CD14-positive monocyte (primary cell): ENCODE measurements around the gene CYP17A1. TPM values are rescaled to one million over a fixed set of nuclear protein-coding genes. Genes with fewer than 3 reads are reported as not detected.
A peak's percentile ranks its signal among the peaks of the same experiment; 100 is the strongest.

Experiments
- DNase-seq, 3 donors: peaks; one replicate each; pipeline ENCODE4 v3.0.0-alpha.2; 2011 to 2022
- H2AFZ ChIP-seq: 2 replicates; pipeline ENCODE4 v1.6.0; 2012; ENCODE audit warnings: mild to moderate bottlenecking, low read depth, low read length, inconsistent platforms; ENCODE audit not compliant: insufficient read depth, poor library complexity, severe bottlenecking
- H3K27ac ChIP-seq, 2 donors: 1 replicate in 1 of 2; 2 replicates in 1 of 2; pipeline ENCODE4 v1.5.1; 2012 to 2013; ENCODE audit warnings: low read length in 2 of 2, control low read depth in 1 of 2, inconsistent platforms in 1 of 2, low read depth in 1 of 2, mild to moderate bottlenecking in 1 of 2
- H3K27me3 ChIP-seq, 2 donors: one replicate each; pipeline versions ENCODE4 v1.6.0 to v1.6.1; 2011 to 2013; ENCODE audit warnings: low read length in 2 of 2; ENCODE audit not compliant: control insufficient read depth in 2 of 2, insufficient read depth in 2 of 2
- H3K36me3 ChIP-seq, 2 donors: replicated peaks in 1 of 2; 1 replicate in 1 of 2; 2 replicates in 1 of 2; pipeline versions ENCODE4 v1.5.1 to v1.6.1; 2012 to 2013; ENCODE audit warnings: low read length in 2 of 2, control low read depth in 1 of 2, inconsistent platforms in 1 of 2, mild to moderate bottlenecking in 1 of 2; ENCODE audit not compliant: insufficient read depth in 2 of 2, control insufficient read depth in 1 of 2
- H3K4me1 ChIP-seq, 2 donors: 1 replicate in 1 of 2; 2 replicates in 1 of 2; pipeline versions ENCODE4 v1.5.1 to v1.6.1; 2012 to 2013; ENCODE audit warnings: low read length in 2 of 2, control low read depth in 1 of 2, inconsistent platforms in 1 of 2, mild to moderate bottlenecking in 1 of 2, moderate library complexity in 1 of 2; ENCODE audit not compliant: insufficient read depth in 2 of 2, control insufficient read depth in 1 of 2
- H3K4me2 ChIP-seq: replicated peaks from 2 replicates; pipeline ENCODE3; 2012; ENCODE audit warnings: low read length, moderate library complexity, mild to moderate bottlenecking; ENCODE audit not compliant: poor library complexity, severe bottlenecking; ENCODE audit errors: extremely low read depth
- H3K4me3 ChIP-seq, 3 experiments: fragments of 200-600 bp in 1 of 3; sonication (generic) in 1 of 3; replicated peaks in 1 of 3; 1 replicate in 2 of 3; 2 replicates in 1 of 3; pipeline ENCODE4 v1.5.1; 2011 to 2013; ENCODE audit warnings: low read length in 3 of 3, mild to moderate bottlenecking in 3 of 3, control low read depth in 2 of 3, low read depth in 2 of 3, inconsistent platforms in 1 of 3, moderate library complexity in 1 of 3
- H3K79me2 ChIP-seq: 2 replicates; pipeline ENCODE4 v1.6.0; 2012; ENCODE audit warnings: mild to moderate bottlenecking, control low read depth, inconsistent platforms, low read length, moderate library complexity; ENCODE audit not compliant: insufficient read depth
- H3K9ac ChIP-seq: 2 replicates; pipeline ENCODE4 v1.6.0; 2017; ENCODE audit warnings: low read length, mild to moderate bottlenecking; ENCODE audit not compliant: insufficient read depth, poor library complexity, severe bottlenecking
- H3K9me3 ChIP-seq, 2 donors: replicated peaks in 1 of 2; 1 replicate in 1 of 2; 2 replicates in 1 of 2; pipeline versions ENCODE4 v1.5.1 to v1.6.1; 2012 to 2013; ENCODE audit warnings: low read length in 2 of 2, control low read depth in 1 of 2; ENCODE audit not compliant: control insufficient read depth in 1 of 2, insufficient read depth in 1 of 2
- H4K20me1 ChIP-seq: 2 replicates; pipeline ENCODE4 v1.6.0; 2012; ENCODE audit warnings: mild to moderate bottlenecking, low read length, control low read depth, moderate library complexity; ENCODE audit not compliant: insufficient read depth
- H3K27ac Mint-ChIP-seq, 7 donors: one replicate each; pipeline ENCODE4 v1.8.0; 2020; ENCODE audit warnings: mild to moderate bottlenecking in 7 of 7, mixed read lengths in 7 of 7, moderate library complexity in 6 of 7, inconsistent platforms in 2 of 7
- H3K27me3 Mint-ChIP-seq, 3 donors: one replicate each; pipeline ENCODE4 v1.8.0; 2021 to 2022; ENCODE audit warnings: low read depth in 3 of 3, mild to moderate bottlenecking in 3 of 3, mixed read lengths in 3 of 3, moderate library complexity in 3 of 3, inconsistent platforms in 1 of 3
- H3K36me3 Mint-ChIP-seq, 2 donors: one replicate each; pipeline ENCODE4 v1.8.0; 2020; ENCODE audit warnings: mixed read lengths in 2 of 2, inconsistent platforms in 1 of 2, mild to moderate bottlenecking in 1 of 2
- H3K4me1 Mint-ChIP-seq: one replicate; pipeline ENCODE4 v1.8.0; 2020; ENCODE audit warnings: mild to moderate bottlenecking, mixed read lengths
- H3K4me3 Mint-ChIP-seq, 2 donors: one replicate each; pipeline ENCODE4 v1.8.0; 2020; ENCODE audit warnings: mild to moderate bottlenecking in 2 of 2, mixed read lengths in 2 of 2, moderate library complexity in 1 of 2
- H3K9me3 Mint-ChIP-seq, 7 donors: one replicate each; pipeline ENCODE4 v1.8.0; 2020 to 2022; ENCODE audit warnings: mixed read lengths in 7 of 7, mild to moderate bottlenecking in 6 of 7, moderate library complexity in 6 of 7, inconsistent platforms in 2 of 7
- WGBS: methylation state at CpG from one replicate; pipeline ENCODE4 v1.1.5; 2013; ENCODE audit warnings: missing lambda C conversion rate; ENCODE audit not compliant: insufficient coverage; 5-methylcytosine and 5-hydroxymethylcytosine counted together
- intact Hi-C, 2 donors: fragments of 100-400 bp; cut with micrococcal nuclease; formaldehyde crosslinking; loops; one replicate each; pipeline versions ENCODE4 v1.15.0 to v1.15.1; 2023
- polyA plus RNA-seq, 3 donors: library from polyadenylated mRNA; depleted of rRNA in 1 of 3; unstranded in 2 of 3; stranded (reverse) in 1 of 3; fragments of 300-500 nt in 2 of 3; fragments of >200 nt in 1 of 3; fragmentation: Illumina TruSeq in 2 of 3; gene quantifications; 1 replicate in 2 of 3; 2 replicates in 1 of 3; pipeline ENCODE4 v1.2.3, GENCODE V29; 2012 to 2021
- TF ChIP-seq, protein P1 (sequence below): fragments of 200-600 bp; IDR thresholded peaks from one replicate; pipeline ENCODE4 v1.8.0; 2022; ENCODE audit warnings: antibody characterized with exemption, mild to moderate bottlenecking

CYP17A1 gene
- polyA plus RNA-seq, 3 donors: 0.04 TPM; not detected in 2

DNA sequence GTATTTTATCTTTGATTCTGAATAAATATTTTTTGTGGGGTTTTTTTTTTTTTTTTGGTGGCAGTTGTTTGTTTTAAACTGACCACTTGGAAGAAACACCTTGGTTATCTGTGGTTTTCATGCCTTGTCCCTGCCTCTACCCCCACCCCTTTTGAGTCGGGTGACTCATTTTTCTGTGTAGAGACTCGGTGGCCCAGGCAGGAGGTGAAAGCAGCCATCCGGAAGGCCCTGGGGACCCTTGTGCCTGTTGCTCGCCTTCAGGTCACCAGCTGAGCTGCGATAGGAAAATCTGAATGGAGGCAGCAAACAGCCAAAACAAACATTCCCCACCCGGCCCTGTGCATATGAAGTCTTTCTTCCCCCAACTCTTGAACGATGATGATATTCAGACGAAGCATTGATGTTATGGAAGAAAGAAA lies 22.8 kb downstream of the CYP17A1 start:
- Histone ChIP-seq H2AFZ (no peak overlapping the region), H3K9me3 (no peaks in the 10 kb centered on the region), H3K4me1 (peaks cover 89 to 95% of the 10 kb centered on the region in 2 donors), H3K27ac (peak overlapping the region; percentile 98 to 99), H3K4me3 (no peak overlapping the region), H3K27me3 (no peaks in the 10 kb centered on the region), H3K36me3 (peaks cover 25 to 49% of the 10 kb centered on the region in 2 donors), H3K9ac (no peak overlapping the region), H4K20me1 (no peaks in the 10 kb centered on the region), H3K4me2 (no peak overlapping the region), H3K79me2 (no peaks in the 10 kb centered on the region)
- no peaks in the 10 kb centered on the region for H3K9me3 Mint-ChIP-seq
- TF ChIP-seq, protein P1, sequence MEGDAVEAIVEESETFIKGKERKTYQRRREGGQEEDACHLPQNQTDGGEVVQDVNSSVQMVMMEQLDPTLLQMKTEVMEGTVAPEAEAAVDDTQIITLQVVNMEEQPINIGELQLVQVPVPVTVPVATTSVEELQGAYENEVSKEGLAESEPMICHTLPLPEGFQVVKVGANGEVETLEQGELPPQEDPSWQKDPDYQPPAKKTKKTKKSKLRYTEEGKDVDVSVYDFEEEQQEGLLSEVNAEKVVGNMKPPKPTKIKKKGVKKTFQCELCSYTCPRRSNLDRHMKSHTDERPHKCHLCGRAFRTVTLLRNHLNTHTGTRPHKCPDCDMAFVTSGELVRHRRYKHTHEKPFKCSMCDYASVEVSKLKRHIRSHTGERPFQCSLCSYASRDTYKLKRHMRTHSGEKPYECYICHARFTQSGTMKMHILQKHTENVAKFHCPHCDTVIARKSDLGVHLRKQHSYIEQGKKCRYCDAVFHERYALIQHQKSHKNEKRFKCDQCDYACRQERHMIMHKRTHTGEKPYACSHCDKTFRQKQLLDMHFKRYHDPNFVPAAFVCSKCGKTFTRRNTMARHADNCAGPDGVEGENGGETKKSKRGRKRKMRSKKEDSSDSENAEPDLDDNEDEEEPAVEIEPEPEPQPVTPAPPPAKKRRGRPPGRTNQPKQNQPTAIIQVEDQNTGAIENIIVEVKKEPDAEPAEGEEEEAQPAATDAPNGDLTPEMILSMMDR: no peak
- intact Hi-C loops: no loop called here
- H3K27ac Mint-ChIP-seq: peak overlapping the region; percentile 66 to 100 (median 99)
- WGBS: 87% methylated on average over 3 of the region's 8 CpGs
- peaks cover 81% of the 10 kb centered on the region for H3K4me1 Mint-ChIP-seq
- peaks cover 0 to 3% (median 0%) of the 10 kb centered on the region in 3 donors for H3K27me3 Mint-ChIP-seq
- no peak overlapping the region for H3K4me3 Mint-ChIP-seq
- H3K36me3 Mint-ChIP-seq: peaks cover 46 to 63% of the 10 kb centered on the region in 2 donors
- peak in 1 of 3 donors; percentile 20 for DNase-seq

DNA sequence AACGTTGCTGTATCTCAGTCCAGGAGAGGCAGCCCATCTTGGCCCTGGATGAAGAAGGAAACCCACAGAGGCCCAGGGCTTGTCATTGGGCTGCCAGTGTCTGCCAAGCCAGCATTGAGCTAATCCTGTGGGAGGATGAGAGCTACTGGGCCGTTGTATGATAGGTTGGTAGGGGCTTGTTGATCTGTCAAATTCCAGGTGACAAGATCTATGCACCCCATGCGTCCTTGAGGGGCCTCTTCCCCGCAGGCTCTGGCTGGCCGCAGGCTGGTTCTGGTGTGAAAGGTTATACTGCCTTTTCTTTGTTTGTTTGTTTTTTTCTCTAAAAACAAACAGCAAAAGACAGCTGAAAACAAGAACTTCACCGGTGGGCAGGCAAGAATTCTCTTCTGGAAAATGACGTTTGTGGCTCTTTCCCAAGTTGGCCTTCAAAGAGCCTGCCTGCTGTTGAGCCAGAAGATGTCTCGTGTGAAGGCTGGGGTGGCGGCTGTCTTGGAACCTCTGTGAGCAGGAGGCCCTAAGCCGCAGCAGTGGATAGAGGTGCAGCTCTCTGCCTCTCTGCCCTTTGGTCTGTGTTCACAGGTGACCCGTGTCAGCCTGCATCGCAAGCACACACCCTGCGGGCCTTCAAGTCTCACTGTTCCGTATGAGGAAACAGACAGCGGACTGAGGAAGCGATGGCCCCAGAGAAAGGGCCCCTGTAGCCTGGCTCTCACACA lies 23.3 kb downstream of the CYP17A1 start:
- H3K4me3 ChIP-seq: no peak overlapping the region
- peak in 2 of 3 donors; percentile 29 to 37 for DNase-seq
- H3K27ac ChIP-seq: peak overlapping the region; percentile 98 to 99
- H2AFZ ChIP-seq: no peak overlapping the region
- no peaks in the 10 kb centered on the region for H3K9me3 ChIP-seq
- H3K4me1 ChIP-seq: peaks cover 83 to 89% of the 10 kb centered on the region in 2 donors
- H3K4me3 Mint-ChIP-seq: no peak overlapping the region
- H3K36me3 ChIP-seq: peaks cover 25 to 49% of the 10 kb centered on the region in 2 donors
- TF ChIP-seq, protein P1: no peak
- H3K27me3 Mint-ChIP-seq: peaks cover 0 to 3% (median 0%) of the 10 kb centered on the region in 3 donors
- H3K27ac Mint-ChIP-seq: peak overlapping the region; percentile 66 to 100 (median 99)
- intact Hi-C loops: no loop called here
- WGBS: 82% methylated on average over 11 of the region's 16 CpGs
- H3K27me3 ChIP-seq: no peaks in the 10 kb centered on the region
- H3K4me2 ChIP-seq: no peak overlapping the region
- H3K9ac ChIP-seq: no peak overlapping the region
- peaks cover 76% of the 10 kb centered on the region for H3K4me1 Mint-ChIP-seq
- H3K36me3 Mint-ChIP-seq: peaks cover 49 to 65% of the 10 kb centered on the region in 2 donors
- peaks cover 1% of the 10 kb centered on the region for H3K79me2 ChIP-seq
- H4K20me1 ChIP-seq: no peaks in the 10 kb centered on the region
- no peaks in the 10 kb centered on the region for H3K9me3 Mint-ChIP-seq
